Erythroblast (primary cell): ENCODE results near the gene LYPLA2.
A peak's percentile ranks its signal among the peaks of the same experiment; 100 is the strongest.

Experiments
- DNase-seq, 2 experiments: peaks; one replicate each; lab custom pipeline; 2025; lab: John Stamatoyannopoulos, UW
- GATA1 ChIP-seq: IDR thresholded peaks from 2 replicates; pipeline ENCODE4 v1.6.1; 2011; ENCODE audit warnings: low read depth, mild to moderate bottlenecking, control low read depth, low read length, moderate library complexity
- POLR2A ChIP-seq: IDR thresholded peaks from 2 replicates; pipeline ENCODE4 v1.6.1; 2011; ENCODE audit warnings: mild to moderate bottlenecking, low read length

The LYPLA2 gene

GRCh38 chr1:23790696-23791515 is at the start of gene LYPLA2:
Gene LYPLA2, plus strand, starts transcription at chr1:23791145. Its CDS starts 1,538 bp downstream, at chr1:23792683.
- TF ChIP-seq GATA1 (no peak), POLR2A (peak; percentile 53)
- peak; percentile 88 to 89 for DNase-seq

- TF ChIP-seq POLR2A, result peak; percentile 15
- no peak for TF ChIP-seq GATA1
- peak in 1 of 2 experiments; percentile 43 for DNase-seq
These were observed 49.3 kb upstream of the LYPLA2 start for GRCh38 chr1:23741609-23742008.

DNA sequence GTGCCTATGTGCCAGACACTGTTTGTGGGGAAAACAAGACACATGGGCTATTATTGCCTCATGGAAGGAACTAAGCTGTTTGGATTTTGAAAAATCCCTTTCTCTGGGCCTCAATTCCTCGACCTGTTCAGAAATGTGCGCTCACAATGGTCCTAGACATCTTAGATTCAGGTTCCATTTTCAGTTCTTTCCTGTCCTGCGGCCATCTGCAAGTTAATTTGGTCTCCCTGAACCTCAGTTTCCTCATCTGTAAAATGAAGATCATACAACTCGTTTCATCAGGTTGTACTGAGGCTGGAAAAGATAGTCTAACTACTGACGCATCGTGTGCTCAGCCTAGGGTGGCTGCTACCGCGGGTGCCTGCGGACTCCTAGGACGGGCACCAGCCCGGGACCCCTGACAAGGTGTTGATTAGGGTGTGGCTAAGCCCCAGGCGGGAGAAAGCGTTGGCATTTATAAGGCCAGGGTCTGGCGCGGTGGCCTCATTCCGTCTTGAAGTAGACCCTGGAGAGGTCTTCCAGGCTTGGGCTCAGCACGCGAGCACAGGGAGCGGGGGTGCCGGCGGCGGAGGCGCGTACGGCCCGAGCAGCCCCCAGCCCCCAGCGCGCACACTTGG is 48.2 kb upstream of the LYPLA2 start:
- TF ChIP-seq POLR2A (no peak), GATA1 (no peak)

DNA sequence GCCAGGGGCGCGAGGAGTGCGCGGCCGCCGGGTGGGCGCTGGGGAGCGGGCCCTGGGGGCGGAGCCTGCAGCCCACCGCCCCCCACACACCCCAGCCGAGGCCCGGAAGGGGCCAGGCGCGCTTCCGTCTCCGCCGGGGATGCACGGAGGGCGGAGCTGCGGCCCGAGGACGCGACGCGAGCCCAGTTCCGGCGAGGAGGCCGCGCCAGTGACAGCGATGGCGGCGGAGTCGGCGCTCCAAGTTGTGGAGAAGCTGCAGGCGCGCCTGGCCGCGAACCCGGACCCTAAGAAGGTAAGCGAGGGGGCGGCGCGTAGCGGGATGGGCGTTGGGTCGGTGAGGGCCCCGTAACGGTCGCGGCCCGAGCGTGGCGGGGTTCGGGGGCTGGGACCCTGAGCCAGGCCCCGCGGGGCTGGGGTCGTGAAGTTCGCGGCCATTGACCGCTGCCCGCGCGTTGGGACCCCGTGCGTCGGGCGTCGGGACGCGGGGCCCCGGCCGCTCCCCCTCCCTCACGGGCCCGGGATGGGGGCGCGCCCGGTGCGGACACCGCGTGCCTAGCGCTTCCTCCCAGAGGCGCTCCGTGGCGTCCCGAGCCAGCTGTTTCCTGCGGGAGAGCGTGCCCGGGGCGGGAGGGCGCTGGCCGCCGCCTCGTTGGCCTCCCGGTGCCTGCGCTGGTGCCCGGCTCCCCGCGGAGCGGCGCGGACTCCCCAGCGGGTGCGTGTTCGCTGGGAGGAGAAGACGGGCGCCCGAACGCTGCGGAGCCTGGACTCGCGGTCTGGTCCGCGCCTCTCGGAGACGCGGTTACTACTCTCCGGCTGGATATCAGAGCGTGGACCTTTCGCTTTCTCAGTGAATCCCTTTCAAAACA is 47.4 kb upstream of the LYPLA2 start, which contains the start of gene ELOA:
Gene ELOA (plus strand): TSS at position 185 of the 866 bp plus-strand sequence. CDS start 33 bp downstream, at position 218.
- TF ChIP-seq GATA1 (no peak), POLR2A (peak; percentile 74)
- DNase-seq, result peak in 1 of 2 experiments; percentile 83

More for the DNA sequence above, 48.2 kb upstream of the LYPLA2 start:
- peak in 1 of 2 experiments; percentile 62 for DNase-seq

DNA sequence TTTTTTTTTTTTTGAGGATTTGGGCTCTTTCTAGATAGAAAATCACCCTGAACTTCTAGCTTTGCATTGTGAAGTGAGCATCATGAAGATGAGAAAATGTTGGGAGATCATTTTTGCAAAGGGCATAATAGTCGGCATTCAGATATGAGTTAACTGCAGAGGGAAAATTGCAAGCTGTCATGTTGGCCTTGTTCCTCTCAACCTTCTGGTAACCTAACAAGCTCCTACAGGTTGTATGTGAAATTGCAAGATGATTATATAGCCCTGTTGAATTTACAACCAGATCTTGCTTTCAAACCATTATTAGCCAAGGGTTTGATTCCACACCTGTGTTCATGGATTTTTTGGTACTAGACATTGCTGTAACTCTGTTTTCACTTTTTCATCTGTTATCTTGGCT is 45.4 kb upstream of the LYPLA2 start:
- peak in 1 of 2 experiments; percentile 71 for DNase-seq
- TF ChIP-seq GATA1, result no peak
- no peak for TF ChIP-seq POLR2A

DNA sequence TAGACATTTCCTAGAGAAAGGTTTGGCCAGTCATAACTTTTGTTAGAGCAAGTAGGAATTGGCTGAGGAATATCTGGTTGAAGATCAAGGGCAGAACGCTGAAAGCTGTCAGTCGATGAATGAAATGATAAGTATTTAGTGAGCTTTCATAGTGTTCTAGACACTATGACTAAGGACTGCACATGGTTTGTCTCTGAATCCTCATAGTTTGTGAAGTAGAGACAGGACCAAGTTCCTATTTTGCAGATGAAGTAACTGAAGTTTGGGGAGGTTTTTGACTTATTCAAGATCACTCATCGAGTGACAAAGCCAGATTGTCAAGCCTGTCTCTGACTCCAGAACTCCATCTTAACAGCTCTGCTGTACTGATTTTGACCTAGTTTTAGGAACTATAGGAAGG is 42.9 kb upstream of the LYPLA2 start:
- DNase-seq, result no peak
- TF ChIP-seq POLR2A, result no peak
- TF ChIP-seq GATA1, result no peak

- TF ChIP-seq GATA1, result no peak
- no peak for TF ChIP-seq POLR2A
- DNase-seq, result peak in 1 of 2 experiments; percentile 69
These were observed 39.7 kb upstream of the LYPLA2 start for GRCh38 chr1:23751050-23751814.

- DNase-seq, result no peak
- TF ChIP-seq POLR2A, result no peak
- no peak for TF ChIP-seq GATA1
These were observed 39.1 kb upstream of the LYPLA2 start for GRCh38 chr1:23751815-23752200.

DNA sequence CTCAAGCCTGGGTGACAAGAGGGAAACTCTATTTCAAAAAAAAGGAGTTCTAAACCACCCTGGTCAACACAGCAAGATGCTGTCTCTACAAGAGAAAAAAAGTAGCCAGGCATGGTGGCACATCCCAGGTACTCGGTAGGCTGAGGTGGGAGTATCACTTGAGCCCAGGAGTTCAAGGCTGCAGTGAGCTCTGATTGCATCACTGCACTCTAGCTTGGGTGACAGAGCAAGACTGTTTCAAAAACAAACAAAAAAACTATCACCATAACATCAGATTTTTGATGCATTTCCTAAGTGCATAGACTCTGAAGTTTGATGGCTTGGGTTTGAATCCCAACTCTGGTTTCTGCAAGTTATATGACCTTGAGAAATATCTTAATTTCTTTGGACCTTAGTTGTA is 38.0 kb upstream of the LYPLA2 start:
- no peak for DNase-seq
- TF ChIP-seq POLR2A (no peak), GATA1 (no peak)

DNA sequence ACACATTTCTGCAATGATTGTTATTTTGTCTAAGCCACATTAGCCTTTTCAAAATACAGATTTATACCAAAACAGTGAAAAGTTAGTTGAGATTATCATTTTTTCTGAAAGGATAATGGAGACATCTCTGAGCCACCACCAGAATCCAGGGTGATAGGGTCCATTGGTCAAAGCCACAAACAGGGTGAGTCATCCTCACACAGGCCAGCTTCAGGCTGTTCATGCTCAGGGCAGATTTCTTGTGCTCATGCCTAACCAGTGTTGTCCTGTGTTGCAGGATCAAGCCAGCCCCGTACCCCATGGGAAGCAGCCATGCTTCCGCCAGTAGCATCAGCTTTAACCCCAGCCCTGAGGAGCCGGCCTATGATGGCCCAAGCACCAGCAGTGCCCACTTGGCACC is 34.3 kb upstream of the LYPLA2 start:
- no peak for TF ChIP-seq GATA1
- no peak for TF ChIP-seq POLR2A
- DNase-seq, result no peak

- no peak for TF ChIP-seq POLR2A
- no peak for TF ChIP-seq GATA1
- no peak for DNase-seq
These were observed 33.1 kb upstream of the LYPLA2 start for GRCh38 chr1:23757812-23758211.

DNA sequence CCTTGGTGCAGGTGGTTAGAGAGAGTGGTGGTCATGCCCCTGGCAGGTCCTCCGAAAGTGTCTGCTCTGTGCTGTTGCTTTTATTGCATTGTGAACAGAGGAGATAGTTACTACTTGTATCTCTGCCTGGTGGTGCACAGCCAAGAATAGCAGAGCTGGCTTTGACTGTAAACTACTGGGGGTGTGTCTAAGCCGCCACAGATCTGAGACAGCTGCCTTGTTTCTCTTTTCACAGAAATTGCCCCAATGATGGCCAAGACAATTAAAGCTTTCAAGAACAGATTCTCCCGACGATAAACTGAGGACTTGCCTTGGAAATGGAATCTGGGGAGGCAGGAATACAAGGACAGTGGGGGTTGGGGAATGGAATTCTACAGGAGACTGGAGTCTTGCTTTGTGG is 31.7 kb upstream of the LYPLA2 start:
- TF ChIP-seq POLR2A, result no peak
- TF ChIP-seq GATA1, result no peak
- DNase-seq, result no peak
